GM12878 (cell line): ENCODE data around the gene DNAAF1. TPM values are rescaled to one million over a fixed set of nuclear protein-coding genes. Genes with fewer than 3 reads are reported as not detected.

Experiments used
- ATAC-seq: fragments of 200-7000 bp; cut with Tn5 transposase; 3 replicates; pipeline ENCODE4 v1.9.1; 2020; ENCODE audit warnings: mild to moderate bottlenecking, moderate library complexity
- BruUV-seq: library from RNA; stranded (reverse); fragments of 400-500 nt; replicated peaks from 2 replicates; lab custom pipeline; 2021; lab: Mats Ljungman, UMichigan
- CTCF ChIA-PET: fragments of 300-600 bp; sonication (Branson Sonifier 250); formaldehyde crosslinking; extraction: SDS; loops from one replicate; lab custom pipeline; 2021; ENCODE audit warnings: inconsistent platforms; lab: Yijun Ruan, JAX
- POLR2A ChIA-PET: fragments of 350-600 bp; formaldehyde crosslinking; extraction: SDS; loops from one replicate; lab custom pipeline; 2021; ENCODE audit warnings: inconsistent platforms; lab: Charles Lee
- RAD21 ChIA-PET: fragments of 300-600 bp; sonication (Branson Sonifier 250); formaldehyde crosslinking; loops from one replicate; lab custom pipeline; 2023; ENCODE audit warnings: antibody characterized with exemption; ENCODE audit not compliant: unreplicated experiment; lab: Charles Lee
- SMC1A ChIA-PET: fragments of 300-600 bp; sonication (Branson Sonifier 250); formaldehyde crosslinking; loops from one replicate; lab custom pipeline; 2023; ENCODE audit not compliant: unreplicated experiment, uncharacterized antibody; lab: Charles Lee
- DNase-seq: peaks from one replicate; pipeline ENCODE4 v3.0.0-alpha.2; 2011; ENCODE audit warnings: low read depth, low spot score
- FAIRE-seq: peaks from 3 replicates; lab custom pipeline; 2011; peaks lifted over from hg19 to GRCh38; lab: Jason Lieb, UNC
- H2AFZ ChIP-seq: 2 replicates; pipeline ENCODE4 v1.6.0; 2011; ENCODE audit warnings: low read depth, low read length, control low read depth; ENCODE audit not compliant: control insufficient read depth
- H3K27ac ChIP-seq: 2 replicates; pipeline ENCODE4 v1.5.1; 2011; ENCODE audit warnings: control low read depth; ENCODE audit not compliant: control insufficient read depth, insufficient read depth
- H3K27me3 ChIP-seq, 2 experiments: replicated peaks in 1 of 2; 2 replicates each; pipeline versions ENCODE4 v1.6.0 to v1.6.1; 2011; ENCODE audit warnings: low read length in 1 of 2; ENCODE audit not compliant: control insufficient read depth in 2 of 2, insufficient read depth in 2 of 2
- H3K36me3 ChIP-seq, 2 experiments: 2 replicates each; pipeline ENCODE4 v1.5.1; 2011; ENCODE audit warnings: low read length in 1 of 2; ENCODE audit not compliant: control insufficient read depth in 2 of 2, insufficient read depth in 2 of 2
- H3K4me1 ChIP-seq: 2 replicates; pipeline ENCODE4 v1.6.1; 2011; ENCODE audit warnings: mild to moderate bottlenecking, low read length, moderate library complexity, mixed read lengths; ENCODE audit not compliant: control insufficient read depth, insufficient read depth
- H3K4me2 ChIP-seq: 2 replicates; pipeline ENCODE4 v1.6.0; 2011; ENCODE audit warnings: control low read depth; ENCODE audit not compliant: control insufficient read depth, insufficient read depth
- H3K4me3 ChIP-seq: fragments of 200-600 bp; sonication (generic); 2 replicates; pipeline ENCODE4 v1.5.1; 2016
- H3K79me2 ChIP-seq: 2 replicates; pipeline ENCODE4 v1.6.0; 2011; ENCODE audit warnings: low read length; ENCODE audit not compliant: control insufficient read depth, insufficient read depth
- H3K9ac ChIP-seq: 2 replicates; pipeline ENCODE4 v1.8.0; 2011; ENCODE audit warnings: low read length, control low read depth, mixed read lengths; ENCODE audit not compliant: control insufficient read depth, insufficient read depth
- H3K9me3 ChIP-seq: replicated peaks from 3 replicates; pipeline ENCODE4 v1.5.1; 2011; ENCODE audit warnings: mild to moderate bottlenecking, low read length; ENCODE audit not compliant: control insufficient read depth, insufficient read depth
- H4K20me1 ChIP-seq: 2 replicates; pipeline ENCODE4 v1.6.0; 2011; ENCODE audit not compliant: control insufficient read depth, insufficient read depth
- BCL3 ChIP-seq: IDR thresholded peaks from 2 replicates; pipeline ENCODE4 v1.6.1; 2011; ENCODE audit warnings: borderline replicate concordance, low read depth, mild to moderate bottlenecking, moderate library complexity, low read length; ENCODE audit not compliant: insufficient read depth, poor library complexity, severe bottlenecking
- BMI1 ChIP-seq: fragments of 450-650 bp; IDR thresholded peaks from 2 replicates; pipeline ENCODE4 v1.6.1; 2016; ENCODE audit warnings: mild to moderate bottlenecking, moderate library complexity, borderline replicate concordance
- CBX3 ChIP-seq: fragments of 200-600 bp; sonication (generic); IDR thresholded peaks from 2 replicates; pipeline ENCODE4 v1.6.1; 2016; ENCODE audit warnings: low read depth, borderline replicate concordance
- ESRRA ChIP-seq: IDR thresholded peaks from 2 replicates; pipeline ENCODE4 v1.6.1; 2012; ENCODE audit warnings: mild to moderate bottlenecking, low read length, improper control_type of control experiment
- HDGF ChIP-seq: fragments of 450-650 bp; IDR thresholded peaks from 2 replicates; pipeline ENCODE4 v1.6.1; 2016; ENCODE audit warnings: antibody characterized with exemption
- IKZF2 ChIP-seq, 2 experiments: fragments of 450-650 bp; IDR thresholded peaks; 2 replicates each; pipeline ENCODE4 v1.6.1; 2017; ENCODE audit warnings: mild to moderate bottlenecking in 2 of 2, moderate library complexity in 2 of 2
- KAT2A ChIP-seq: conservative IDR thresholded peaks from 2 replicates; pipeline ENCODE4 v1.6.1; 2011; ENCODE audit warnings: low read depth, low read length; ENCODE audit not compliant: control insufficient read depth
- MLLT1 ChIP-seq: fragments of 450-650 bp; IDR thresholded peaks from 2 replicates; pipeline ENCODE4 v1.6.1; 2016; ENCODE audit warnings: mild to moderate bottlenecking
- NFIC ChIP-seq: IDR thresholded peaks from 2 replicates; pipeline ENCODE4 v1.6.1; 2012; ENCODE audit warnings: low read depth, mild to moderate bottlenecking, inconsistent platforms, low read length, moderate library complexity
- RELA ChIP-seq: fragments of 450-650 bp; IDR thresholded peaks from 2 replicates; pipeline ENCODE4 v1.8.0; 2014; ENCODE audit warnings: borderline replicate concordance; ENCODE audit not compliant: partially characterized antibody
- SREBF1 ChIP-seq: IDR thresholded peaks from 2 replicates; pipeline ENCODE4 v1.6.1; 2012; ENCODE audit warnings: mild to moderate bottlenecking, low read length
- SUPT20H ChIP-seq: IDR thresholded peaks from 2 replicates; pipeline ENCODE4 v1.6.1; 2011; ENCODE audit warnings: low read depth, mild to moderate bottlenecking, low read length, moderate library complexity, borderline replicate concordance; ENCODE audit not compliant: control insufficient read depth
- ZNF207 ChIP-seq: fragments of 450-650 bp; IDR thresholded peaks from 2 replicates; pipeline ENCODE4 v1.6.1; 2014; ENCODE audit warnings: antibody characterized with exemption, mild to moderate bottlenecking, borderline replicate concordance
- WGBS: methylation state at CpG from one replicate; pipeline ENCODE4 v1.1.6; 2016; ENCODE audit warnings: low lambda C conversion rate; ENCODE audit not compliant: insufficient replicate concordance, insufficient coverage; ENCODE audit errors: missing lambda C conversion rate; 5-methylcytosine and 5-hydroxymethylcytosine counted together
- in situ Hi-C: fragments of 300-500 bp; cut with MboI; formaldehyde crosslinking; loops from 9 replicates; pipeline ENCODE4 v1.14.3; 2018; ENCODE audit warnings: mixed read lengths
- intact Hi-C: fragments of 100-400 bp; cut with micrococcal nuclease; formaldehyde crosslinking; loops from one replicate; pipeline ENCODE4 v1.14.2; 2022; ENCODE audit not compliant: unreplicated experiment
- polyA plus RNA-seq, 11 experiments: library from polyadenylated mRNA; depleted of rRNA in 4 of 11; unstranded in 6 of 11; stranded (reverse) in 5 of 11; fragments of >200 nt; fragmentation: Nextera tagmentation in 4 of 11; fragmentation: Illumina TruSeq in 1 of 11; extraction: Ambion mirVana in 4 of 11; extraction: Trizol in 1 of 11; gene quantifications; 1 replicate in 1 of 11; 2 replicates in 10 of 11; pipeline versions ENCODE4 v1.2.1 to v1.2.3, GENCODE V29; 2011 to 2016; ENCODE audit warnings: inconsistent platforms in 2 of 11, missing spikeins in 2 of 11, low read depth in 1 of 11
- total RNA-seq, 4 experiments: library from RNA; depleted of rRNA in 3 of 4; stranded (reverse); fragments of >200 nt in 3 of 4; fragmentation: Illumina TruSeq in 1 of 4; extraction: Trizol in 1 of 4; gene quantifications; 2 replicates each; pipeline versions ENCODE4 v1.2.1 to v1.2.3, GENCODE V29; 2013 to 2021

The DNAAF1 gene
- total and polyA plus RNA-seq, 10 of the 15 experiments (the other 5 are each of a cell fraction or from before 2014, with no cell fraction given): 0.02 to 0.76 (median 0.08) TPM; not detected in 6

GRCh38 chr16:84207879-84208278, 62.8 kb downstream of the DNAAF1 start:
- no peak overlapping the region for H3K9ac ChIP-seq
- H4K20me1 ChIP-seq: no peaks in the 10 kb centered on the region
- ChIA-PET RAD21 (no interaction called here), POLR2A (interaction anchor here (0.6 kb wide), 1 partner anchor 366 kb away, joined by 3 read pairs; no protein-coding TSS in a partner anchor), SMC1A (interaction anchor here (0.7 kb wide), 1 partner anchor 290 kb away, joined by 3 read pairs; no protein-coding TSS in a partner anchor), CTCF (no interaction called here)
- no peak for ATAC-seq
- 24% methylated on average over 8 of the region's 8 CpGs for WGBS
- intact Hi-C loops: no loop called here
- no peak overlapping the region for H3K27ac ChIP-seq
- H3K4me2 ChIP-seq: no peak overlapping the region
- no peaks in the 10 kb centered on the region for H3K27me3 ChIP-seq
- no peaks in the 10 kb centered on the region for H3K79me2 ChIP-seq
- no peak for DNase-seq
- FAIRE-seq: no peak
- TF ChIP-seq RELA (no peak), CBX3 (no peak)
- TF ChIP-seq, all 136 proteins: peak for 0
- Histone ChIP-seq H3K36me3 (no peaks in the 10 kb centered on the region), H3K4me3 (no peak overlapping the region), H3K9me3 (no peaks in the 10 kb centered on the region; the same call in 2 of the 3 replicates), H2AFZ (no peak overlapping the region), H3K4me1 (no peaks in the 10 kb centered on the region)
- BruUV-seq: no TSS peak
- in situ Hi-C loops: no loop called here

- H3K4me1 ChIP-seq: no peaks in the 10 kb centered on the region
- RAD21 ChIA-PET: no interaction called here
- intact Hi-C loops (no loop called here), in situ Hi-C loops (no loop called here)
- CTCF ChIA-PET: no interaction called here
- H3K4me2 ChIP-seq: no peak overlapping the region
- POLR2A ChIA-PET: no interaction called here
- no TSS peak for BruUV-seq
- WGBS: 2% methylated on average over 2 of the region's 2 CpGs
- H3K9ac ChIP-seq: no peak overlapping the region
- no peaks in the 10 kb centered on the region for H3K36me3 ChIP-seq
- H3K79me2 ChIP-seq: no peaks in the 10 kb centered on the region
- H4K20me1 ChIP-seq: no peaks in the 10 kb centered on the region
- no peak for FAIRE-seq
- no peak overlapping the region for H2AFZ ChIP-seq
- H3K4me3 ChIP-seq: no peak overlapping the region
- no peak overlapping the region for H3K27ac ChIP-seq
- H3K9me3 ChIP-seq: no peaks in the 10 kb centered on the region; the same call in 2 of the 3 replicates
- no peaks in the 10 kb centered on the region for H3K27me3 ChIP-seq
- no peak for ATAC-seq
- SMC1A ChIA-PET: interaction anchor here (1.6 kb wide), 1 partner anchor 10 kb away, joined by 4 read pairs; no protein-coding TSS in a partner anchor
- no peak for DNase-seq
- TF ChIP-seq BMI1 (no peak), NFIC (no peak), SUPT20H (no peak), HDGF (no peak), KAT2A (no peak), SREBF1 (no peak), MLLT1 (no peak), IKZF2 (IDR thresholded peaks at IDR 0.05) (no peak), BCL3 (no peak), ESRRA (no peak), ZNF207 (no peak)
Observed at GRCh38 chr16:84209989-84210388, 64.9 kb downstream of the DNAAF1 start.
